Activated naive CD4-positive, alpha-beta T cell treated with Interleukin-2 at 50 U/mL for 16 hours (primary cell): ENCODE data around the gene XRRA1.

Experiments used
- DNase-seq: peaks from one replicate; pipeline ENCODE4 v3.0.0-alpha.2; 2020

The XRRA1 gene

DNA sequence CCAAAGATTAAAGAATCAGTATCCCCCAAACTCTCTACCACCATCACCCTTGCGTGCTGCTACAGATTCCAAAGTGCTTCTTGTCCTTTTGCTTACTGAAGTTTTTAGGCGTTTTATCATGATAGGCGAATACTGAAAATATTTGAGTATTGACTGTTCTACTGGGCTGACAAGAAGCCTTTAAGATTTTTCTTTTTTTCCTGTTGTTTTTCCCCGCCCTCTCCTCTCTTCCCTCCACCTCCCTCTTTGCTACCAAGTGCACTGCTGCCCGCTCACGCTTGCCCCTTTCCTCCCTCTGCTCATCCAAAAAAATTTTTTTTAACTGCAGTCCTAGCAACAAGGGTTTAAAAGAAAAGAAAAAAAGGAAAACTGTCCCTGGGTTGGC is 854 bp upstream of the XRRA1 start:
- DNase-seq: no peak

DNA sequence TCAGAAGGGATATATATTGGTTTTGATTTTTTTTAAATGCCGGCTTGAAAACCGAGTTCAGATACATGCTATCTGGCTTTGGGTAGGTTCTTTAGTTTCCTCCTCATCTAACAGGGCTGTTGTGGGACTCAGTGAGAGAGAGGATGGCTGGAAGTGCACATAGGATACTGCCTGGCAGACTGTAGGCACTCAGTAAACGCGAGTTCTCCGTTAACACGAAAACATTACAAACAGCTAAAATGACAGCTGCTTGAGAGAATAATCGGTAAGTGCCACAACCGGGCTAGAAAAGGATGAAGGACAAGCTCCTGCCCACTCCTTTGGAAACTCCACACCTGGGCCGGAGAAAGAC is 369 bp downstream of the XRRA1 start:
- DNase-seq: no peak

DNA sequence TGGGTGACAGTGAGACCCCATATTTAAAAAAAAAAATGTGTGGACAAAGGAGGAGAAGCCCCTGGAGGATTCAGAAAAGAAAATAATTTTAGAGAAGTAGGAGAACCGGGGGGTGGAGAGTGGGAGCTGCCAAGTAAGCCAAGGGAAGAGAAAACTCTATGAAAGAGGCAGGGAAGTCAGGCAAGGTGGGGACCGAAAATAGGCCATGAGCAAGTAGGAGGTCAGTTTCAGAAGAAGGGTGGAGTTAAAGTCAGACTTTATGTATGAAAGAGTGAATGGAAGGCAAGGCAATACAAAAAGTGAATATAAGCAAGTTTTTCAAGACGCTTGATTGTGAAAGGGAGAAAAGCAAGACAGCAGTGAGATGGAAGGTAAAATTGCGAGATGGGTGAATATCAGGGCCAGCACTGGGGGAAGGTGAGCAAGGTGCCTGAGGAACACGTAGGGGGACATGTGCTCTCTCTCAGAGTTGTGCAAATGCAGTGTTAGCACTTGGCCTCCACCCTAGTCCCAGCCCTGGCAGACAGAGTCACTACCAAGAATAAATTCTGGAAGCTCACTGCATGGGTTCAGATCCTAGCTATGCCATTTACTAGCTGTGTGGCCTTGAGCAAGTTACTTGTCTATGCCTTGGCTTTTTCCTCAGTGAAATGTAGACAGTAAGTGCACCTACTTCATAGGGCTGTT is 6.7 kb downstream of the XRRA1 start:
- no peak for DNase-seq

DNA sequence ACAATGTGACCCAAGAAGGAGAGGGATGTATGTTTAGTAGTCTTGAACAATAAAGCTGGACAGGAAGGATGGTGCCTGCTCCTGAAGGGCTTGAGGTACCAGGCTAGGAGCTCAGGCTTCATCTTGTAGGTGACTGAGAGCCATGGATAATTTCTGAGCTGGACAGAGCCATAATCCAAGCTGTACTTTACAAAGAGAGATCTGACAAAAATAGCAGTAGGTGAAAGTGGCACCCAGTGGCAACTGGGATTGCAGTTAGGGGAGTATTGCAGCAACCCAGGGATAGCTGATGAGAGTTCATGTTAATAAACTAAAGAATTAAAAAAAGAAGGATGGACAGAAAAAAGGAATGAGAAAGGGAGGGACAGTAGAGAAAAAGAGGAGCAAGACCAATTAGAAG is 7.4 kb downstream of the XRRA1 start:
- no peak for DNase-seq

DNA sequence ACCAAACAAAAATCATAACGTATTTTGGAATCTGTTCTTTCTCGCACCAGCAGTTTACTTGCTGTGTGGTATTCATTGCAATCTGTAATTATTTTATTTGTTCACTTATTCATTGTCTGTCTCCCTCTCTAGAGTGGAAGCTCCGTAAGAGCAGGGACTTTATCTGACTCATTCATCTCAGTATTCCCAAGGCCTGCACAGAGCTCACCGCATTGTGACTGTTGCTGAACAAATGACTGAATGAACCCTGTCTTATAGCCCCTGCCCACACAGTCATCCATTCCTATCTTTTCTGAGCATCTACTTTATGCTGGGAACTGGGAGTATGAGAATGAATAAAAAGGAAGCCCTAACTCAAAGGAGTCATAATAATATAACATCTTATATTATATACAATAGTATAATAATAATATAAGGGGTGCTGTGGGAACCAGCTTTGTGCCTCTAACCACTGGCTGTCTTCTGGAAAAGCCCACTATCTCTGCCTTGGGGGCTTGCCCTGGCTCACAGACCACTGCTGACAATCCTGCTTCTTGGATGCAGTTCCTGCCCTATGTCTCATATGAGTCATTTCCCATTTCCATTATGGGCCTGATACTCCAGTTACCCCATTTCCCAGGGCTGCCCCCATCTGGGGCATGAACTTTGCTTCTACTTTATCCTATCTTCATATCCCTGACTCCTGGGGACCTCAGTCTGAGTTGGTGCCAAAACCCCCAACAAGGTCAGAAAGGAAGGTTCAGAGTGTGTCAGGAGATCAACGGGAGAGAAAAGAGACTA is 11.0 kb downstream of the XRRA1 start:
- DNase-seq: no peak

DNA sequence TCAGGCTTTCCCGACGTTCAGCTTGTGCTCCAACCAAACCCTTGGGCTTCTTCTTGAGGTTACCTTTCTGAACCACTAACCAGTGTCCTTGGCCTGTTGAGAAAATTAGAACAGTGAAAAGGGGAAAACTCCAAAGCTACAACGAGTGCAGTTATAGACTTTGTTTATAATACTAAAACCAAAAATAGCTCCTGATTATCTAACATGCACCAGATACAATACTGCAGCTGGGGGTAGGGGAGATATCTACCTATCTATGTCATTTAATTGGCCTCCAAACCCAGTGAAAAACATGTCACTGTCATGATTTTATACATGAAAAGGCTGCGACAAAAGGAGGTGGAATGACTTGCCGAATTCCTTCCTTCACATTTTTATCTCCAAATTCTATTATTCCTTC is 11.9 kb downstream of the XRRA1 start:
- DNase-seq: no peak

DNA sequence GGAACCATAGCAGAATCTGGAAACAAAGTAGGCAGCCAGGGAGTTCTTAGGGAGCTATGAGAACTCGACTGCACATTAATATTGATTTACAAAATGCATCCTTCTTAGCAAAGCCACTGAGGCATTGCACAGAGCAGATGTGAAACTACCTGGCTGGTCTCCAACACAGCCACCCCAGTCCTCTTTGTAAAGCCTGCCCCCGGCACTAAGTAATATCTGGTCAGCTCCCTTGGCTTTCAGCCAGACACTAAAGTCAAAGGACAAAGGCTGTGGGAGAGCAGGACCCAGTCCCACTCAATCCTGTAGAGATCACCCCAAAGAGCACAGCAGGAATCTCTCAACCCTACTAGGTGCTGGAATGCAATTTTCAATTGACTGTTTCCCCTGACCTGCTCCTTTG is 12.8 kb downstream of the XRRA1 start:
- DNase-seq: no peak

DNA sequence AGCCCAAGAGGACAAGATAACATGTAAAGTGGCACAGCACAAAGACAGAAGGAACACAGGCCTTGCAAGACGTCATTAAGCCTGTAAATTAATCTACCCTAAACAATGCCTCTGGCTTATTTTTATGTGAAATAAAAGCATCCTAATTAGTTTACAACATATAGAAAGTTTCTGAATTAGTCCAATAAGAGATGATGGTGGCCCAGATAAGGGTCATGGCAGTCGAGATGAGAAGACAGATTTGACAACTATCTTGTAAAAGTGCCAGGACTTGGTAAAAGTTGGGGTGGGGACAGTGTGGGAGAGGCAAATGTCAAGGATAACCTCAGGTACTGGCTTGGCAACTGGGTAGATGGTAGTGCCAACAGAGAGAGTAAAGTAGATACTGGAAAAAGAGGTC is 13.6 kb downstream of the XRRA1 start:
- no peak for DNase-seq

DNA sequence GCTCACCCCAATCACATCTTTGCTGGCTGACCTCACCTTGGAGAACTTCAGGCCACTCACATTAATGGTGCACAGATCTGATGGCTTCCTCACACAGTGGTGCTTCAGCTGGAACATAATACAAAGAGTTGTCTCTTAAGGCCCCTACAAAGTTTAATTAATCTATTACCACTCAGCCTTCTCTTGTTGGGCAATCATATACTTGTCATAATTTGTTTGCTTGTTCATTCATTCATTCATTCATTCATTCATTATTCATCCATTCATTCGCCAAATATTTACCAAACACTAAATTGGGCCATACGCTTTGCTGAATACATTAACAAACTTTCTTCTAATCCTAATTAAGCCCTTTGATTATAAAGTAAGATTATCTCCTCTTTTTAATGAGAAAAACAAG is 15.1 kb downstream of the XRRA1 start:
- no peak for DNase-seq

DNA sequence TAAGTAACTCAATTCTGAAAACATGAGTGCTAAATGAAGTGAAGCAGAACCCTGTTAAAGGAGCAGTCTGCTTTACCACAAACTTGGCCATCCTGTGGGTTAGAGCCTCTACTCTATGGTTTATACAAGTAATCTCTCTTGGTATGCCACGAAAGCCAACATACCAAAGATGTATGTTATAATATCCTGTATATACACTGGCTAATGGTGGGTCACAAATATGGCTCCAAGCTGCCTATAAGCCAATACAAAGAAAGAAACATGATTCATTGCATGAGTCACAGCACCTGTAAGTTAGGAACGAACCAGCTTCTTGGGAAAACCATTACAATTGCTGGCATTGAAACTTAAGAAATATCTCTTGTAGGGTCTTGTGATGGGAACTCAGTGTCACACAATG is 16.1 kb downstream of the XRRA1 start:
- no peak for DNase-seq

DNA sequence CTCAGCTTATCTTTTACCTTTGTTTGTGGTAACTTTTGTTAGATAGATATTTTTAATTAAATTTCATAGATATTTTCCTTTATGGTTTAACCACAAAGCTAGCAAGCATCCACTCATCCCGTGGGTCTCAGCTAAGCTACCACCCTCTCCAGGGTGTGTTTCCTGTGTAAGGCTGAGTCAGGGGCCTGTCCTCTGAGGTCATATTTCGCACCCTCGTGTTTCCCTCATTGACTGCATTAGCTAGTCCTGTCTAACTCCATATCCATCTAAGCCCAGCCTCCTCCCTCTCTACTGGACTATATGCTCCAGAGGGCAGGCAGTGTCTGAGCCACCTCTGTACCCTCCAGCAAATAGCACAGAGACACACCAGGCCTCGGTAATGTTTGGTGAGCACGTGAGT is 16.7 kb downstream of the XRRA1 start:
- no peak for DNase-seq

DNA sequence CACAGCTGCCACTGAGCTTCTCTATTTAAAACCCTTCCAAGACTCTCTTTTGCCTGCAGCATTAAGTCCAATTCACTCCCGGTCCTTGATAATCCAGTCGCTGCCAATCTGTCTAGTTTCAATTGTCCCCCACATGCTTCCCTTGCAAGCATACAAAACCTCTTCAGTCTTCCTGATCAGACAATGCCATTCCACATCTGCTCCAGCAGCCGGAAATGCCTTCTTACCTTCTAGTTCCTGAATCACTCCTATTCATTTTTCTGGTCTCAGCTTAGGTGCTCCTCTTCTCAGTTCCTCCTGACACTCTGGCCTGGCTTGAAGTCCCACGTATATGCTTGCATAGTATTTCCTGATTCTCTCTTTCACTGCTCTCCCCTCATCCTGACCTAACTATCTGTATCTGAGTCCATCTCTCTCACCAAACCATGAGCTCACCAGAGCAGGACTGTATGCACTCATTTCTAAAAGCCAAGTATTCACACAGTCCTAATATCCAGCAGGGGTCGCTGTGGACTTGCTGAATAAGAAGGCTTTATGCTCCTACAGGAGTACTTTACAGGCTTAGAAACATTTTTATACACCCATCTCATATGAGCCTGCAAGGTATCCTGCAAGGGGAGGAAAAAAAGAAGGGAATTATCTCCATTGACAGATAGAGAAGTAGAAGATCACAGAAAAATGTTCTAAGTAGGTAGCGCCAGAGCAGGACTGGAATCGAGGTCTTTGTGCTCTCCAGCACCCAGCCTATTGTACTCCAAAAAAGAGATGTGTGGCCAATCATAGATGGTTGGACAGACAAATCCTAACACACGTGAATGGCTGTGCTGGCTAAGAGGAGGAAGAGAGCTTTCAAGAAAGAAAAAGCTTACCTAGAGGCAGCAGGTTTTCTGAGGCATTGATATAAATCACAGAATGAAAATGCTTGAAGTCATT is 19.2 kb downstream of the XRRA1 start:
- DNase-seq: peak; percentile 59

DNA sequence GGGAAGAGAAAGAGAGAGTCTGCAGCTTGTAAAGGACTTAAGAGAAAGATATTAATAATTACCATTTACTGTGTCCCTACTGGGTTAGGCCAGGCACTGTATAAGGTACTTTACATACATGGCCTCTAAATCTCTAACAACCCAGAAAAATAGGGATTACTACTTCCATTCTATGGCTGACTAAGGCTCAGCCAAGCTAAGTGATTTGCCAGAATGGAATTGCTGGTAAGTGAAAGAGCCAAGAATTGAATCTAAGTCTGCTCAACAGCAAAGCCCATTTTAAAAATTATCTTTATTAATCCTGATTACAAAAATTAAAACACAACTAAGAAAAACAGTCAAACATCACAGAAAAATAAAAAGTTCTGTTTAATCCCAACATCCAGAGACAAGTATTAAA is 21.4 kb downstream of the XRRA1 start:
- DNase-seq: no peak

DNA sequence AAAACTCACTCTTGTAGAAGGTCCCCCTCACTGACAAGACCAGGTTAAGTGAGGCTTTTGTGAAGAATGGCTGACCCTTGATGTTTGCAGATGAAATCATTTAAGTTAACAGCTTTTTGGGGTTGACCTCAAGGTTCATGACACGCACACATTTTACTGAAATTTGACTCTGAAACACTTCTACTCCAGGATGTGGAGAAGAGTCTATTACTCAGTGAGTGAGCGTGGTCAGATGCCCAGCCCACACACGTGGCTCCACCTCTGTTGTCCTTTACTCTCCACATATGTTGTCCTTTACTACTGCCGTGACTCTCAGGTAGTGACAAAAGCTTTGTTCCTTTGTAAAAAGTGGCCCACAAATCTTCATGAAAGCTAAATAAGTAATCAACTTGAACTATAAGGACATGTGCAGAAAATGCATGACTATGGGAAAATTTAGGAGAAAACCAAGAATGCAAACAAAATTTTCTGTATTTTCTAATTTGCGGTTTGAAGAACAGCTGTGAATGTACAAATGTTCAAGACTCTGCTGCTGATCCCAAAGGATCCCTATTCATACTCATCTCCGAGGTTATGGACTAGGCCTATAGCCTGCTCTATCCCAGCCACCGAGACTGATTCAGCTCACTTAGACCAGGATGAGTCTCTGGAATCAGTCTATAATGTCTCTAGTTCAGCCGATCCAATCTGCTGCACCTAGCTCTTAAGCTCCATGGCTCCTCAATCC is 22.4 kb downstream of the XRRA1 start:
- no peak for DNase-seq

DNA sequence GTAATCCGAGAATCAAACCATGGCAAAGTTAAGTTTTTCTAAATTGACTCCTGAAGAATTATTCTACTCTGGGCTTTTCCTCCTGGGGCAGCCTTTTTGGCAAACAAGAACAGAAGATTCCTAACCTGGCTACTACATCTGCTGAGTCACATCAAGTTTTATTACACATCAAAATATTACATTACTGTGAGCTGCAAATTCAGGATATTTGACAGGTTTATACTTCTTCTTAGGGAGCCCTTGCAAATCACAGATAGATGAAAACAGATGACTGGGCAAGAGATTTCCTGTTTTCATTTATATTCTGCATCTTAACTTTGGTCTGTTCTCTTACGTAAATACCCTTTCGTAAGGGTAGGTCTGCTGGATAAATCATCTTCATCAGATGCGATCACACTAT is 23.6 kb downstream of the XRRA1 start:
- no peak for DNase-seq

DNA sequence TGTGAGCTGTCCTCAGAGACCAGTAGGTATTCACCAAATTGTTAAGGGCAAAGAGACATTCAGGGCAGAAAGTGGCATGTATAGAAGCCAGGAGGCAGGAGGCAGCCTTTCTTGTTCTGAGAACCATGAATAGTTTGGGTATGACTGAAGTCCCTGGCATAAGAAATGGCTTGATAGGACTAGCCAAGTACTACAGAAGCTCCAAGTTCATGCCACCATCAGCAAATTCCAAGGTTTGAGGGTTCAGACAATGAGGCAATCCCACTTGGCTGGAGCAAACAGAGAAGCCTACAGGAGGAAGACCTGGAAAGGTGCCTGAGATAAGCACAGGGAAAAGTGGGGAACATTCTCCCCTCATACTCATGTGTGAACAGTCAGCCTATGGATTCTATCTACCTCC is 25.8 kb downstream of the XRRA1 start:
- DNase-seq: no peak

DNA sequence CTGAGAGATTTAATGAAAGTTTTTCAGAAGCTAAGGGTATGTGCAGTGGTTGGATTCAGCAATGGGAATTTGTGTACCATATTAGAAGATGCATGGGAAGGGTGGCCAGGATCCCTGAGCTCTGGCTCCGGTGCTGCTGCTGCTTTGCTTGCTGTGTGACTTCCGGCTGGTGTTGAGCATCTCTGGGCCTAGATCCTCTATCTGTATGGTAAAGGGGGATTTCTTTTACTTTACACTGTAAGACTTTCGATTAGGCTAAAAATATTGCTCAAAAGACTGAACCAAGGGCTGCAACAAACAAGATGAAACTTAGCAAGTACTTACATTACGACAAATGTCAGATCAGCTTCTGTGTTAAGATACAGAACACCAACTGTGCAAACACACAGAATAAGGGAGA is 39.1 kb downstream of the XRRA1 start:
- DNase-seq: no peak

DNA sequence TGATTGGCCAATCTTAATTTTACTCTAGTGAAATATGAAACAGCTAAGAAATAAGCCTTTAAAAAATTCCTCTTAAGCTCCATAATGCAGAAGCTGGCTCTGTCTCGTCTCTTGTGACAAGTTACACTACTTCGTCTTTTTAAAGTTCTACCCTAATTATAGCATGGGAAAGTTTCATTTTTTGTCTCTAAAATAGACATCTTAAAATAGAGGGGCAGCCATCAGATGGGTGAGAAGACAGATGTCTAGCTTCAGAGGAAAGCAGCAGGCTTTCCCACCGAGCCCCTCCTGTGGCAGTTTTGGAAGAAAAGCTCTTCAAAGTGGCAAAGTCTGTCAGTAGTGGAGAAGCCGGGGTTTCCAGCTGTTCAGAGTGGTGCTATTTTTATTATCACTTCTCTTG is 39.5 kb downstream of the XRRA1 start:
- no peak for DNase-seq

DNA sequence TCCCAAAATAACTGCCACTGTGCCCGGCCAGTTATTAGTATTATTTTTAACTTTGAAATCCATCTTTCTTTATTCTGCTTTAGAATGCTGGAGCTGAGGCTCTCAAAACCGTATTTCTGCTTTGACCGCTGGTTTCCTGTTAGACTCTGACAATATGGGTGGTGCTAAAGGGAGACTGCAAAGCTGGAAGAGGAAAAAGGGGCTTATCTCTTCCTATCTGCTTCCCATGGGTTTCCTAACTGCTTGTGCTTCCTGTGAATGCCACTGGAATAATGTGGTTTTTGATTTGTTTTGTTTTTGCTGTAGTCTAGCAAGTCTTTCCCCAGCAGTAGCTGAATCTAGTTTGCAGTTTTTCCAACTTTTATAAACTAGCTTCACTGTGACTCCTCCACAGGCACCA is 43.6 kb downstream of the XRRA1 start:
- DNase-seq: no peak

DNA sequence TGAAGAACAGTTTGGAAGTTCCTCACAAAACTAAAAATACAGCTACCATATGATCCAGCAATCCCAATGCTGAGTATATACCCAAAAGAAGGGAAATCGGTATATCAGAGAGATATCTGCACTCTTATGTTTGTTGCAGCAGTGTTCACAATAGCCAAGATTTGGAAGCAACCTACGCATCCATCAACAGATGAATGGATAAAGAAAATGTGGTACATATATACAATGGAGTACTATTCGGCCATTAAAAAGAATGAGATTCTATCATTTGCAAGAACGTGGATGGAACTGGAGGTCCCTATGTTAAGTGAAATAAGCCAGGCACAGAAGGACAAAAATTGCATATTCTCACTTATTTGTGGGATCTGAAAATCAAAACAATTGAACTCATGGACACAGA is 46.5 kb downstream of the XRRA1 start:
- no peak for DNase-seq

DNA sequence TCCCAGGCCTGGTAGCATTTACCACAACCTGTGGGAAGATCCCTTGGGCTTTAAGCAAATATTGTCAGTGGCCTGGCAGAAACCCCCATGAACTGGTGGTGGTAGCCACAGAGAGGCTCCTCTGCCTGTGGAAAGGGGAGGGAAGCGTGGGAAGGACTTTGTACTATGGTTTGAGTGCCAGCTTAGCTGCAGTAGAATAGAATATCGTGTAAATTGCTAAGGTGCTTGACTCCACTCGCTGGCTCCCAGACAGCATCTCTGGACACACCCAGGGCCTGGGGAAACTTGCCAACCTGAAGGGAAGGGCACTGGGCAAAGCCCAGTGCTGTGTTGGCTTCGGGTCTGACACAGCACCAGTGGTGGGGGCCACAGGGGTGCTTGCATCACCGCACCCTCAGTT is 52.6 kb downstream of the XRRA1 start:
- DNase-seq: no peak

DNA sequence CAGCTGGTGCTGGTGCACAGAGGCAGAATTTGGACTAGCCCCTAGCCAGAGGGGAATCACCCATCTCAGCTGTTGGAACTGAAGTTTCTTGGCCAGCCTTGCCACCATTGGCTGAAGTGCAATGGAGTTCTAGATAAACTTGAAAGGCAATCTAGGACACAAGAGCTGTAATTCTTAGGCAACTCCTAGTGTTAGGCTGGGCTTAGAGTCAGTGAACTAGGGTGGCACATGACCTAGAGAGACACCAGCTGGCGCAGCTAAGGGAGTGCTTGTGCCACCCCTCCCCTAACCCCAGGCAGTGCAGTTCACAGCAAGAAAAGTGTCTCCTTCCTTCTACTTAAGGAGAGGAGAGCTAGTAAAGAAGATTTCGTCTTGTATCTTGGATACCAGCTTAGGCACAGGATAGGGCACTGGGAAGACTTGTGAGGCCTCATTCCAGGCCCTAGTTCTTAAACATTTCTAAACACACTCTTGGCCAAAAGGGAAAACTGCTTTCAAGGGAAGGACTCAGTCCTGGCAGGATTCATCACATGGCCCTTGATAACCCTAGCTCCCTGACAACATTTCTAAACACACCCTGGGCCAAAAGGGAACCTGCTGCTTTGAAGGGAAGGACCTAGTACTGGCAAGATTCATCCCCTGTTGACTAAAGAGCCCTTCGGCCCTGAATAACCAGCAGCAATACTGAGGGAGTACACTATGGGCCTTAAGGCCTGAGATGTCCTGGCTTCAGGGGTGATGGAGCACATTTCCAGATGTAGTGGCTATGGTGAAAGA is 53.4 kb downstream of the XRRA1 start:
- DNase-seq: no peak
